Measurements from ENCODE around the gene ZNF497.
"Not testable (repeated sequence)": the region's sequence is repeated elsewhere in the genome, so short reads cannot be mapped to it uniquely, and the experiment has no call there.

The ZNF497 gene

DNA sequence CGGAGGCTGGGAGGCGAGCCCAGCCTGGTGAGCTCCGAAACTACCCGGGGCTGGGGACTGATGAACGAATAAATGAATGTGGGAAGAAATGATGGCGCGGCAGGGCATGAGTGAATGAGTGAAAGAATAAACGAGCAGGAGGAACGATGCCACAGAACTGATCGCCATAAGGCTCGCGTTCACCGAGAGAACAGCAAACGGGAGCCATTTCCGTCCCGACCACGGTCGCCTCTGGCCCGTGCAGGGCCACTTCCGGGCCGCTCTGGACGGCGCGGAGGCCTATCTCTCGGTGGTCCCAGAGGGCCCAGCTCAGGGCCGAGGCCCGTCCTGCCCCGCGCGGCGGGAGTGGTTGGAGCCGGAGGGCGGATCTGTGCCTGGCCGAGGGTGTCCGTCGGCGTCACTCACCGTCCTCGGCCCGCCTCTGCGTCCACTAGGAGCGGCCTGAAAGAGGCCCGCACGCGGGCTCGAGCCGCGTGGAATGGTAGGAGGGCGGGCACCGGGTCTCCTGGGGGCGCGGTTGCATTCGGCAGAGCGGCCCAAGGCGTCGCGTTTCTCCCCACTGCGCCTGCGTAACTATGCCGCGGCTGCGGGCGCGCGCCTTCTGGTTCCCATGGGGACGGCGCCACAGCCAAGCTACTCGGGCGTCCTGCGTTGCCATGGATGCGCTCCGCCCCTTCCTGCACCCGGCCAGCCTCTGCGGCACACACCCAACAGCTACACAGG is at the start of gene ZNF497:
Gene ZNF497, minus strand, starts transcription at position 480 of the 723 bp plus-strand sequence. CDS start 5,116 bp downstream, outside the sequence.
- H3K27ac ChIP-seq = peak within 1 kb of the TSS; percentile 88
- TF ChIP-seq, protein P1, sequence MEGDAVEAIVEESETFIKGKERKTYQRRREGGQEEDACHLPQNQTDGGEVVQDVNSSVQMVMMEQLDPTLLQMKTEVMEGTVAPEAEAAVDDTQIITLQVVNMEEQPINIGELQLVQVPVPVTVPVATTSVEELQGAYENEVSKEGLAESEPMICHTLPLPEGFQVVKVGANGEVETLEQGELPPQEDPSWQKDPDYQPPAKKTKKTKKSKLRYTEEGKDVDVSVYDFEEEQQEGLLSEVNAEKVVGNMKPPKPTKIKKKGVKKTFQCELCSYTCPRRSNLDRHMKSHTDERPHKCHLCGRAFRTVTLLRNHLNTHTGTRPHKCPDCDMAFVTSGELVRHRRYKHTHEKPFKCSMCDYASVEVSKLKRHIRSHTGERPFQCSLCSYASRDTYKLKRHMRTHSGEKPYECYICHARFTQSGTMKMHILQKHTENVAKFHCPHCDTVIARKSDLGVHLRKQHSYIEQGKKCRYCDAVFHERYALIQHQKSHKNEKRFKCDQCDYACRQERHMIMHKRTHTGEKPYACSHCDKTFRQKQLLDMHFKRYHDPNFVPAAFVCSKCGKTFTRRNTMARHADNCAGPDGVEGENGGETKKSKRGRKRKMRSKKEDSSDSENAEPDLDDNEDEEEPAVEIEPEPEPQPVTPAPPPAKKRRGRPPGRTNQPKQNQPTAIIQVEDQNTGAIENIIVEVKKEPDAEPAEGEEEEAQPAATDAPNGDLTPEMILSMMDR (conservative IDR thresholded peaks at IDR 0.05) = no peak
- TF ChIP-seq ZFX (IDR thresholded peaks at IDR 0.05) = peak; percentile 93

DNA sequence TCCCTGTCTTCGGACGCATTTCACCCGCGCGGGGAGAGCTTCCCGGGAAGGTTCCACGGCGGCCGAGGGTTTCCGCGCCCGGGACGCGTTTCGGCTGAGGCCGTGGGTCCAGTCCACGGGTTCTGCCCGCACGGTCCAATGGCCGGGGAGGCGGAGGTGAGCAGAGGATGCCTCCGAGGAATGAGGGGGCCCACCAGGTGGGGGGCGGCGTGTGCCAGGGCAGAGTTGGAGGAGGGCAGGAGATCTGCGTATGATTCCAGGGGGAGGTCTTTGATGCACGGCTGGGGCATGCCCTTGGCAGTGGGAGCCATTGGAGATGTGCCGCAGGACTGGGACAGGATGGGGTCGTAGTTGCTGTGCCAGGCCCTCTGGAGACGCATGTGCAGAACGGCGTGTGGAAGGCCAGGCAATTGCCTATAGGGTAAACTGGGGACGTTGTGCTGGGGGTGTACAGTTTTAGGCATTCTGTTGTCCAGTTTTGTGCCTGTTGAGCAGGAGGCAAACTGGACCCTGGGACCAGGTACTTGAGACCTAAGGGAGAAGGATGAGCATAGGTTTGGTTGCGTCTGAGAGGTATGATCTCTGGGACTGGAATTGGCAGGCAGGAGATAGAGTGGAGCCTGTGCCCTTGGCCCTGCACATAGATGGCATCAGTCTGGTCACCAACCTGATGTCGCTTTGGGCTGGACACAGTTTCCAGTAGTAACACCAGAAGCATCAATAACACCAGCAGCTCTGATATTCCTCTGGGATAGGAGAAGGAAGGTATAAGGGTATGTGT is 46.6 kb upstream of the ZNF497 start:
- TF ChIP-seq, protein P1 (conservative IDR thresholded peaks at IDR 0.05) = no peak
- TF ChIP-seq ZFX (IDR thresholded peaks at IDR 0.05) = peak; percentile 72
- peak overlapping the region; percentile 88 for H3K27ac ChIP-seq

DNA sequence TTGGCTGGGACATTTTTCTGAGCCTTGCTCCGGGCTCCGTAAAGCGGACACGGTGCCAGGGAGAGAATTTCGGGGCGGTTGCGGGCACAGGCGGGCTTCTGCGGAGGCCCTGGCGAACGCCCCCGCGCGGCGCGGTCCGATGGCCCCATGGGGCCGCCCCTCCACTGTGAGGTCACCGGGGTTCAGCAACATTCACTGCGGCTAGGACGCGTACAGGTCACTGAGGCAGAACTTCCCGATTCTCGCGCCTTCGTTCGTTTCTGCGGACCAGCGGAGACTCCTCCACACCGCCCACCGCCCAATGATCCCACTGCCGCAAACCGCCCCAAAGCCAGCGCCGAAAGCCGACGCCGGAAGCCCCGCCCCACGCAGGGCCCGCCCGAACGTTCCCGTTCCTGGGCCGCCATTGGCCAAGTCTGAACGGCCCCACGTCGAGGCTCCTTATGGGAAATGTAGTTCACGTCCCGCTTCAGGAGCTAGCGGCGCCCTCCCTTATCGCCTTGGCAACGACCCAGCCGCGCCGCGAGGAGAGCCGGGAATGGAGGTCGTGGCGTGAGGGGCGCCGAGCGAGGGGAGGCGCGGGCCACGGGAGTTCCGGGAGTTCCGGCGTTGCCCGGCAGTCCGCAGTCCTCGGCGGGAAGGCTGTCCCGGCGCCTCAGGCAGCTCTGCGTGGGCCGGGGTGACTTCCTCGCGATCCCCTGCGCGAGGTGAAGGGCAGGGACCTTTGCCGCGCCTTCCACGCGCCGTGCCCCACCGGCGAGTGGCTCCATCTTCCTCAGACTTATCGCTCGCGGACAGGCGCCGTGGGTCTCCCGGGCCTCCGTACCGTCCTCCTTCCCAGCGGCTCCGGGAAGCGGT is 45.8 kb upstream of the ZNF497 start, which contains the start of gene ZNF584:
Gene ZNF584, plus strand, starts transcription at position 498 of the 858 bp plus-strand sequence. CDS start 499 bp downstream, outside the sequence.
- peak within 1 kb of the TSS; percentile 88 for H3K27ac ChIP-seq
- TF ChIP-seq, protein P1 (conservative IDR thresholded peaks at IDR 0.05) = no peak; the same call in 1 of the 2 replicates
- TF ChIP-seq ZFX (IDR thresholded peaks at IDR 0.05) = no peak

DNA sequence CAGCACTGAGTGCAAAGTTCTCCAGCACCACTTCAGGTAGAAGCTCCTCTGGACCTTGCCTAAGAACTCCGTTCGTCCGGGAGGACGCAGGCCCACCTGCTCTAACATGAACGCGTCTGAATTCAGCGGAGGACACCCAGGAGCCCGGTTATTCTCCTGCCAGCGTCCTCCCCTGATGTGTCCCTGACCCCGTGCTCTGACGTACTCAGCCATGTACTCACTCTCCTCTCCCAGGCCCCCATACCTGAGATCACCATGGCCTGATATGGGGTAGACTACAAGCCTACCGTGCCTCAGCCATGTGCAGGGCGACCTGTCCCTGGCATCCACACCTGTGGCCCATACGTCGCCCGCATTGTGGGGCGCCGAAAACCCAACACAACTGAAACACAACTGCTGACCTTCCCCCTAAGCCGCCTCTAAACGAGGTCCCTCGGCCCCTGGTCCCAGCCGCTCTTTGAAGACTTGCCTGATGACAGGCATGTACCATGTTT is 45.2 kb upstream of the ZNF497 start:
- peak overlapping the region; percentile 88 for H3K27ac ChIP-seq
- TF ChIP-seq ZFX (IDR thresholded peaks at IDR 0.05) = no peak
- TF ChIP-seq, protein P1 (conservative IDR thresholded peaks at IDR 0.05) = no peak

DNA sequence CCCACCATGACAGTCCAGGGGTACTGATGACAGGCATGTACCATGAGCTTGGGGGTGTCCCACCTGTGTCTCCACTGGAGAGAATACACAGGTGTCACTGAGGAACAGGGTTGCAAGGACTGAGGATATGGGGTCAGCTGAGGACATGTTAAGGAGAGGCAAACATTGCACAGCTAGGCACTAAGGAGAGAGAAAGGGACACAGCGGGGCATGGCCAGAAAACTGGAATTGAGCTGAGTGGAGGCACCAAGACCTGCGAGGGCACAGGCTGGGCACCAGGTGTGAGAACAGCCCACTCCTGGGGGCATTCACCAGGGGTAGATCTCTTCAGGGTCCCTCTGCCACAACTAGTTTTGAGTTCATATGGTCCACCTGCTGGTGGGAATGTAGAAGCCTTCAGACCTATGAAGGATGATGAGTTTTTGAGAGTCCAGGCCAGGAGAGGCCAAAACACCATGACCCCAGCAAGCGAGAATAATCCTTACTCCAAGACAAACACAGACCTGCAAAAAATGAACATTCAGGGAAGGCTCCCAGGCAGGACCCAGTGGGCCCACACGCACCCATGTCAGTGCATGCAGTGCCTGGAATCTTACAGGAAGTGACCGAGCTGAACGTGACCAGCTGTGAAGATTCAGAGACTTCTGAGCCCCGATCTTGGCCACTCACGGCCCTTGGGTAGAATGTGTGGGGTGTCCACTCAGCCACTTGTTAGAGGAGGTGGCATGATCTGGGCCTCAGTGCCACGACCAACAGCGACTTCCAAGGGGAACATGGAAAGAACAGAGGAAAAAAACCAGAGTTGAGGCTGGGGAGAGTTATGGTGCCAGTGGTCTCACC is 44.5 kb upstream of the ZNF497 start:
- no peak for TF ChIP-seq ZFX (IDR thresholded peaks at IDR 0.05)
- TF ChIP-seq, protein P1 (conservative IDR thresholded peaks at IDR 0.05) = no peak; the same call in 1 of the 2 replicates
- peak overlapping the region; percentile 88 for H3K27ac ChIP-seq

DNA sequence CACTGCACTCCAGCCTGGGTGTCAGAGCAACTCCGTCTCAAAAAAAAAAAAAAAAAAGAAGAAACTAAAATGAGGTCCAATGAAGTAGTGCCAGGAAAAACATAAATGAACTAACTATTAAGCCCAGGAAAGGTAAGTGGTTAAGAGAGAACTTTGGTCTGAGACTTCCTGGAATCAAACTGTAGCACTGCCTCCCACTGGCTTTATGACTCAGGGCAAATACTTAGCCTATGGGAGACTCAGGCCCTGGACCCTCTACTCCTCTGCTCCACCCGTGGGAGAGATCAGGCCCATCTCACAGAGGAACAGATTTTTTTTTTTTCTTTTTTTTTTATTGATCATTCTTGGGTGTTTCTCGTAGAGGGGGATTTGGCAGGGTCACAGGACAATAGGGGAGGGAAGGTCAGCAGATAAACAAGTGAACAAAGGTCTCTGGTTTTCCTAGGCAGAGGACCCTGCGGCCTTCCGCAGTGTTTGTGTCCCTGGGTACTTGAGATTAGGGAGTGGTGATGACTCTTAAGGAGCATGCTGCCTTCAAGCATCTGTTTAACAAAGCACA is 41.4 kb upstream of the ZNF497 start:
- H3K27ac ChIP-seq = not testable (repeated sequence)
